ENCODE data around the gene TPCN1. TPM values are rescaled to one million over a fixed set of nuclear protein-coding genes. Genes with fewer than 3 reads are reported as not detected.

TPCN1 gene
- total RNA-seq, 1 experiment from 2014 or later, result 32.7 TPM

DNA sequence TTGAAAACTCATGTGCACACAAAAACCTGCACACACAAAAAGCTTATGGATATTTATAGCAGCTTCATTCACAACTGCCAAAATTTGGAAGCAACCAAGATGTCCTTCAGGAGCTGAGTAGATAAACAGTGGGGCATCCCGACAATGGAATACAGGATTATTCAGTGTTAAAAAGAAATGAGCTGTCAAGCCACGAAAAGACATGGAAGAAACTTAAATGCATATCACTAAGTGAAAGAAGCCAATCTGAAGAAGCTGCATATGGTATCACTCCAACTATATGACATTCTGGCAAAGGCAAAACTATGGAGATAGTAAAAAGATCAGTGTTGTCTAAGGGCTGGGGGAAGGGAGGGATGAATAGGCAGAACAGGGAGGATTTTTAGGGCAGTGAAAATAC, 5.2 kb upstream of the TPCN1 start:
- Mint-ChIP-seq H3K36me3 (no peaks in the 10 kb centered on the region), H3K27me3 (ENCODE audit: low read depth) (no peaks in the 10 kb centered on the region), H3K4me1 (peaks cover 8% of the 10 kb centered on the region), H3K4me3 (no peak overlapping the region), H3K9me3 (no peaks in the 10 kb centered on the region), H3K27ac (no peak overlapping the region)
- DNase-seq (ENCODE audit: low spot score) (no peak), ATAC-seq (no peak)
- ChIA-PET CTCF (interaction anchor here (1.1 kb wide), 1 partner anchor 17 kb away, joined by 3 read pairs; no protein-coding TSS in a partner anchor), POLR2A (no interaction called here)
- TF ChIP-seq, protein P1, sequence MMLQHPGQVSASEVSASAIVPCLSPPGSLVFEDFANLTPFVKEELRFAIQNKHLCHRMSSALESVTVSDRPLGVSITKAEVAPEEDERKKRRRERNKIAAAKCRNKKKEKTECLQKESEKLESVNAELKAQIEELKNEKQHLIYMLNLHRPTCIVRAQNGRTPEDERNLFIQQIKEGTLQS (CRISPR knock-in tag; conservative IDR thresholded peaks at IDR 0.05), result no peak
- no peak for TF ChIP-seq CREM (CRISPR knock-in tag; IDR thresholded peaks at IDR 0.05)
- TF ChIP-seq, protein P2, sequence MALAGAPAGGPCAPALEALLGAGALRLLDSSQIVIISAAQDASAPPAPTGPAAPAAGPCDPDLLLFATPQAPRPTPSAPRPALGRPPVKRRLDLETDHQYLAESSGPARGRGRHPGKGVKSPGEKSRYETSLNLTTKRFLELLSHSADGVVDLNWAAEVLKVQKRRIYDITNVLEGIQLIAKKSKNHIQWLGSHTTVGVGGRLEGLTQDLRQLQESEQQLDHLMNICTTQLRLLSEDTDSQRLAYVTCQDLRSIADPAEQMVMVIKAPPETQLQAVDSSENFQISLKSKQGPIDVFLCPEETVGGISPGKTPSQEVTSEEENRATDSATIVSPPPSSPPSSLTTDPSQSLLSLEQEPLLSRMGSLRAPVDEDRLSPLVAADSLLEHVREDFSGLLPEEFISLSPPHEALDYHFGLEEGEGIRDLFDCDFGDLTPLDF (CRISPR knock-in tag; IDR thresholded peaks at IDR 0.05), result no peak
- TF ChIP-seq, protein P3, sequence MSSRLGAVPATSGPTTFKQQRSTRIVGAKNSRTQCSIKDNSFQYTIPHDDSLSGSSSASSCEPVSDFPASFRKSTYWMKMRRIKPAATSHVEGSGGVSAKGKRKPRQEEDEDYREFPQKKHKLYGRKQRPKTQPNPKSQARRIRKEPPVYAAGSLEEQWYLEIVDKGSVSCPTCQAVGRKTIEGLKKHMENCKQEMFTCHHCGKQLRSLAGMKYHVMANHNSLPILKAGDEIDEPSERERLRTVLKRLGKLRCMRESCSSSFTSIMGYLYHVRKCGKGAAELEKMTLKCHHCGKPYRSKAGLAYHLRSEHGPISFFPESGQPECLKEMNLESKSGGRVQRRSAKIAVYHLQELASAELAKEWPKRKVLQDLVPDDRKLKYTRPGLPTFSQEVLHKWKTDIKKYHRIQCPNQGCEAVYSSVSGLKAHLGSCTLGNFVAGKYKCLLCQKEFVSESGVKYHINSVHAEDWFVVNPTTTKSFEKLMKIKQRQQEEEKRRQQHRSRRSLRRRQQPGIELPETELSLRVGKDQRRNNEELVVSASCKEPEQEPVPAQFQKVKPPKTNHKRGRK (CRISPR knock-in tag; IDR thresholded peaks at IDR 0.05; ENCODE audit: borderline replicate concordance), result no peak
- no peak for TF ChIP-seq ZNF121 (CRISPR knock-in tag; IDR thresholded peaks at IDR 0.05)
- no peak for TF ChIP-seq NFYB (CRISPR knock-in tag; conservative IDR thresholded peaks at IDR 0.05; ENCODE audit: low read depth)
- no peak for TF ChIP-seq ZNF396 (CRISPR knock-in tag; IDR thresholded peaks at IDR 0.05; ENCODE audit: borderline replicate concordance)
- TF ChIP-seq IRF2 (CRISPR knock-in tag; IDR thresholded peaks at IDR 0.05; ENCODE audit: borderline replicate concordance, low read depth), result no peak
- TF ChIP-seq, protein P4, sequence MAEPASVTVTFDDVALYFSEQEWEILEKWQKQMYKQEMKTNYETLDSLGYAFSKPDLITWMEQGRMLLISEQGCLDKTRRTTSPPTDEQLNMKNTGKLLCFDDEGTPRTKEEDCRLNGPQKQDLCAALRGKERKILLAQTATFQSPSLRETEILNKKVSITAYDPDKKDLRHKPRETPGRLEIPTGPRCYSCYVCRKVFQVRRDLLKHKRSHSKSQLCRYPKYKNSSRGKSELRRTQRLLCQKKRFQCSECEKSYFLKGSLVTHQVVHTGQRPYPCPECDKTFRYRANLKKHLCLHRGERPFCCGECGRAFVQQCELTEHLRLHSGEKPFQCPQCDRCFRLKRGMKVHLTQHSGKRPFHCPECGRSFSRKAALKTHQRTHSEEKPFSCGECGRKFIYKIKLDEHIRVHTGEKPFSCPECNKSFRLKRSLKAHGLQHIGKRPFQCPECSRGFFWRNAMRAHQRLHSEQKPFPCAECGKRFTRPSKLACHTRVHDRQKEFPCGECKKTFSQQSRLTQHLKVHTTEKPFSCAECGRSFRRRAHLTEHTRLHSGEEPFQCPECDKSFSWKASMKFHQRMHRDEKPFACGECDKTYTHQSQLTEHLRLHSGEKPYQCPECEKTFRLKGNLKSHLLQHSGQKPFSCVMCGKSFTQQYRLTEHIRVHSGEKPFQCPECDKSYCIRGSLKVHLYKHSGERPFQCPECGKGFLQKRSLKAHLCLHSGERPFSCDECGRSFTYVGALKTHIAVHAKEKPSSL (CRISPR knock-in tag; conservative IDR thresholded peaks at IDR 0.05), result no peak
- no peak for TF ChIP-seq ELF4 (CRISPR knock-in tag; IDR thresholded peaks at IDR 0.05; ENCODE audit: low read depth)
- TF ChIP-seq, protein P5, sequence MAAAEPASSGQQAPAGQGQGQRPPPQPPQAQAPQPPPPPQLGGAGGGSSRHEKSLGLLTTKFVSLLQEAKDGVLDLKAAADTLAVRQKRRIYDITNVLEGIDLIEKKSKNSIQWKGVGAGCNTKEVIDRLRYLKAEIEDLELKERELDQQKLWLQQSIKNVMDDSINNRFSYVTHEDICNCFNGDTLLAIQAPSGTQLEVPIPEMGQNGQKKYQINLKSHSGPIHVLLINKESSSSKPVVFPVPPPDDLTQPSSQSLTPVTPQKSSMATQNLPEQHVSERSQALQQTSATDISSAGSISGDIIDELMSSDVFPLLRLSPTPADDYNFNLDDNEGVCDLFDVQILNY (CRISPR knock-in tag; IDR thresholded peaks at IDR 0.05), result no peak
- TF ChIP-seq, protein P6, sequence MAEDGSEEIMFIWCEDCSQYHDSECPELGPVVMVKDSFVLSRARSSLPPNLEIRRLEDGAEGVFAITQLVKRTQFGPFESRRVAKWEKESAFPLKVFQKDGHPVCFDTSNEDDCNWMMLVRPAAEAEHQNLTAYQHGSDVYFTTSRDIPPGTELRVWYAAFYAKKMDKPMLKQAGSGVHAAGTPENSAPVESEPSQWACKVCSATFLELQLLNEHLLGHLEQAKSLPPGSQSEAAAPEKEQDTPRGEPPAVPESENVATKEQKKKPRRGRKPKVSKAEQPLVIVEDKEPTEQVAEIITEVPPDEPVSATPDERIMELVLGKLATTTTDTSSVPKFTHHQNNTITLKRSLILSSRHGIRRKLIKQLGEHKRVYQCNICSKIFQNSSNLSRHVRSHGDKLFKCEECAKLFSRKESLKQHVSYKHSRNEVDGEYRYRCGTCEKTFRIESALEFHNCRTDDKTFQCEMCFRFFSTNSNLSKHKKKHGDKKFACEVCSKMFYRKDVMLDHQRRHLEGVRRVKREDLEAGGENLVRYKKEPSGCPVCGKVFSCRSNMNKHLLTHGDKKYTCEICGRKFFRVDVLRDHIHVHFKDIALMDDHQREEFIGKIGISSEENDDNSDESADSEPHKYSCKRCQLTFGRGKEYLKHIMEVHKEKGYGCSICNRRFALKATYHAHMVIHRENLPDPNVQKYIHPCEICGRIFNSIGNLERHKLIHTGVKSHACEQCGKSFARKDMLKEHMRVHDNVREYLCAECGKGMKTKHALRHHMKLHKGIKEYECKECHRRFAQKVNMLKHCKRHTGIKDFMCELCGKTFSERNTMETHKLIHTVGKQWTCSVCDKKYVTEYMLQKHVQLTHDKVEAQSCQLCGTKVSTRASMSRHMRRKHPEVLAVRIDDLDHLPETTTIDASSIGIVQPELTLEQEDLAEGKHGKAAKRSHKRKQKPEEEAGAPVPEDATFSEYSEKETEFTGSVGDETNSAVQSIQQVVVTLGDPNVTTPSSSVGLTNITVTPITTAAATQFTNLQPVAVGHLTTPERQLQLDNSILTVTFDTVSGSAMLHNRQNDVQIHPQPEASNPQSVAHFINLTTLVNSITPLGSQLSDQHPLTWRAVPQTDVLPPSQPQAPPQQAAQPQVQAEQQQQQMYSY (CRISPR knock-in tag; IDR thresholded peaks at IDR 0.05), result no peak
- TF ChIP-seq, protein P7, sequence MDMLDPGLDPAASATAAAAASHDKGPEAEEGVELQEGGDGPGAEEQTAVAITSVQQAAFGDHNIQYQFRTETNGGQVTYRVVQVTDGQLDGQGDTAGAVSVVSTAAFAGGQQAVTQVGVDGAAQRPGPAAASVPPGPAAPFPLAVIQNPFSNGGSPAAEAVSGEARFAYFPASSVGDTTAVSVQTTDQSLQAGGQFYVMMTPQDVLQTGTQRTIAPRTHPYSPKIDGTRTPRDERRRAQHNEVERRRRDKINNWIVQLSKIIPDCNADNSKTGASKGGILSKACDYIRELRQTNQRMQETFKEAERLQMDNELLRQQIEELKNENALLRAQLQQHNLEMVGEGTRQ (CRISPR knock-in tag; IDR thresholded peaks at IDR 0.05), result no peak
- TF ChIP-seq, protein P8, sequence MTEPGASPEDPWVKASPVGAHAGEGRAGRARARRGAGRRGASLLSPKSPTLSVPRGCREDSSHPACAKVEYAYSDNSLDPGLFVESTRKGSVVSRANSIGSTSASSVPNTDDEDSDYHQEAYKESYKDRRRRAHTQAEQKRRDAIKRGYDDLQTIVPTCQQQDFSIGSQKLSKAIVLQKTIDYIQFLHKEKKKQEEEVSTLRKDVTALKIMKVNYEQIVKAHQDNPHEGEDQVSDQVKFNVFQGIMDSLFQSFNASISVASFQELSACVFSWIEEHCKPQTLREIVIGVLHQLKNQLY (CRISPR knock-in tag; IDR thresholded peaks at IDR 0.05), result no peak
- no peak for TF ChIP-seq TP53 (CRISPR knock-in tag; IDR thresholded peaks at IDR 0.05)
- TF ChIP-seq, protein P9, sequence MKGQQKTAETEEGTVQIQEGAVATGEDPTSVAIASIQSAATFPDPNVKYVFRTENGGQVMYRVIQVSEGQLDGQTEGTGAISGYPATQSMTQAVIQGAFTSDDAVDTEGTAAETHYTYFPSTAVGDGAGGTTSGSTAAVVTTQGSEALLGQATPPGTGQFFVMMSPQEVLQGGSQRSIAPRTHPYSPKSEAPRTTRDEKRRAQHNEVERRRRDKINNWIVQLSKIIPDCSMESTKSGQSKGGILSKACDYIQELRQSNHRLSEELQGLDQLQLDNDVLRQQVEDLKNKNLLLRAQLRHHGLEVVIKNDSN (CRISPR knock-in tag; IDR thresholded peaks at IDR 0.05), result no peak
- TF ChIP-seq, protein P10, sequence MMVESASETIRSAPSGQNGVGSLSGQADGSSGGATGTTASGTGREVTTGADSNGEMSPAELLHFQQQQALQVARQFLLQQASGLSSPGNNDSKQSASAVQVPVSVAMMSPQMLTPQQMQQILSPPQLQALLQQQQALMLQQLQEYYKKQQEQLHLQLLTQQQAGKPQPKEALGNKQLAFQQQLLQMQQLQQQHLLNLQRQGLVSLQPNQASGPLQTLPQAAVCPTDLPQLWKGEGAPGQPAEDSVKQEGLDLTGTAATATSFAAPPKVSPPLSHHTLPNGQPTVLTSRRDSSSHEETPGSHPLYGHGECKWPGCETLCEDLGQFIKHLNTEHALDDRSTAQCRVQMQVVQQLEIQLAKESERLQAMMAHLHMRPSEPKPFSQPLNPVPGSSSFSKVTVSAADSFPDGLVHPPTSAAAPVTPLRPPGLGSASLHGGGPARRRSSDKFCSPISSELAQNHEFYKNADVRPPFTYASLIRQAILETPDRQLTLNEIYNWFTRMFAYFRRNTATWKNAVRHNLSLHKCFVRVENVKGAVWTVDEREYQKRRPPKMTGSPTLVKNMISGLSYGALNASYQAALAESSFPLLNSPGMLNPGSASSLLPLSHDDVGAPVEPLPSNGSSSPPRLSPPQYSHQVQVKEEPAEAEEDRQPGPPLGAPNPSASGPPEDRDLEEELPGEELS (CRISPR knock-in tag; IDR thresholded peaks at IDR 0.05), result no peak
- TF ChIP-seq, protein P11, sequence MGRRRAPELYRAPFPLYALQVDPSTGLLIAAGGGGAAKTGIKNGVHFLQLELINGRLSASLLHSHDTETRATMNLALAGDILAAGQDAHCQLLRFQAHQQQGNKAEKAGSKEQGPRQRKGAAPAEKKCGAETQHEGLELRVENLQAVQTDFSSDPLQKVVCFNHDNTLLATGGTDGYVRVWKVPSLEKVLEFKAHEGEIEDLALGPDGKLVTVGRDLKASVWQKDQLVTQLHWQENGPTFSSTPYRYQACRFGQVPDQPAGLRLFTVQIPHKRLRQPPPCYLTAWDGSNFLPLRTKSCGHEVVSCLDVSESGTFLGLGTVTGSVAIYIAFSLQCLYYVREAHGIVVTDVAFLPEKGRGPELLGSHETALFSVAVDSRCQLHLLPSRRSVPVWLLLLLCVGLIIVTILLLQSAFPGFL (CRISPR knock-in tag; IDR thresholded peaks at IDR 0.05; ENCODE audit: borderline replicate concordance), result no peak
- no peak for TF ChIP-seq TEAD4 (CRISPR knock-in tag; IDR thresholded peaks at IDR 0.05)
